GM18951 (cell line): Measurements from ENCODE around the gene LIPA.
"Not testable (repeated sequence)": the region's sequence is repeated elsewhere in the genome, so short reads cannot be mapped to it uniquely, and the experiment has no call there.

Experiments used
- POLR2A ChIP-seq: IDR thresholded peaks from 4 replicates; pipeline ENCODE4 v1.6.1; 2011; ENCODE audit warnings: mild to moderate bottlenecking; ENCODE audit not compliant: insufficient read length, insufficient read depth; ENCODE audit errors: extremely low read depth
- in situ Hi-C: fragments of 300-500 bp; cut with MboI; formaldehyde crosslinking; loops from one replicate; pipeline ENCODE4 v1.12.0; 2022; ENCODE audit warnings: low sequenced_read_pairs, mixed read lengths, inconsistent platforms; ENCODE audit not compliant: unreplicated experiment

The LIPA gene

DNA sequence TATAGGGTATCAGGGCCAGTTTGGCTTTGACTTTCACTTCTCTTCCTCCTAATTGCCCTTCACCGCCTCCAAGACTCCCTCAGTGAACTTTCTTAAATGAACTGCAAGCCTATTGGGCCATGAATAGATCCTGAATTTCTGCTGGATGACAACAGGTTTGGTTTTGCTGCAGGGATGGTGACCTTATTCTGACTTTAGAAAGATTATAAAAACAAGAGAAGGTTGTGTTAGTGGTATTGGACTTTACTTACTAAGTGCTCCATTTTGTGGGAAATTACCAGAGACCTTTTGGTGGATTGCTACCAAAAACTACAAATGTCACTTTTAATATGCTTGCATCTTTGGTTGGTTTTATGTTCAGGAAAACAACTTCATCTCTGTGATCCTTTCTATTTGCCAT is 11.5 kb upstream of the LIPA start:
- in situ Hi-C loops: no loop called here
- TF ChIP-seq POLR2A: no peak

GRCh38 chr10:89262086-89263051 is 10.8 kb upstream of the LIPA start:
- TF ChIP-seq POLR2A: no peak
- in situ Hi-C loops: no loop called here

DNA sequence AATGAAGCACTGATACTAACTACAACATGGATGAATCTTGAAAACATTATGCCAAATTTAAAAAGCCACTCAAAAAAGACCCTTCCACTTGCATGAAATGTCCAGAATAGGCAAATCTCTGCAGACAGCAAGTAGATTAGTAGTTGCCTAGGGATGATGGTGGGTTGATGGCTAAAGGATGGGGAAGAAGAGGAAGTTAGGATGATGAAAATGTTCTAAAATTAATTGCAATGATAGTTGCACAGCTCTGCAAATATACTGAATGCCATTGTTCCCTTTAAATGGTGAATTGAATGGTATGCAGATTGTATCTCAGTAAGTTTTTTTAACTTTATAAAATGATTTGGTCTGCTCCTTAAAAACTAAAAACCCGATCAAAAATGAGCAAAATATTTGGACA is 7.3 kb upstream of the LIPA start:
- no peak for TF ChIP-seq POLR2A
- in situ Hi-C loops: loop anchor here (10.0 kb wide), 1 partner anchor 306 kb away; no protein-coding TSS in a partner anchor

- no peak for TF ChIP-seq POLR2A
- in situ Hi-C loops: loop anchor here (10.0 kb wide), 1 partner anchor 307 kb away; no protein-coding TSS in a partner anchor
These were observed 6.0 kb upstream of the LIPA start for GRCh38 chr10:89257581-89257980.

GRCh38 chr10:89256962-89257361 is 5.4 kb upstream of the LIPA start:
- in situ Hi-C loops: loop anchor here (10.0 kb wide), 1 partner anchor 308 kb away; no protein-coding TSS in a partner anchor
- TF ChIP-seq POLR2A: no peak

GRCh38 chr10:89256340-89256739 is 4.8 kb upstream of the LIPA start:
- TF ChIP-seq POLR2A: no peak
- in situ Hi-C loops: loop anchor here (10.0 kb wide), 1 partner anchor 308 kb away; no protein-coding TSS in a partner anchor

DNA sequence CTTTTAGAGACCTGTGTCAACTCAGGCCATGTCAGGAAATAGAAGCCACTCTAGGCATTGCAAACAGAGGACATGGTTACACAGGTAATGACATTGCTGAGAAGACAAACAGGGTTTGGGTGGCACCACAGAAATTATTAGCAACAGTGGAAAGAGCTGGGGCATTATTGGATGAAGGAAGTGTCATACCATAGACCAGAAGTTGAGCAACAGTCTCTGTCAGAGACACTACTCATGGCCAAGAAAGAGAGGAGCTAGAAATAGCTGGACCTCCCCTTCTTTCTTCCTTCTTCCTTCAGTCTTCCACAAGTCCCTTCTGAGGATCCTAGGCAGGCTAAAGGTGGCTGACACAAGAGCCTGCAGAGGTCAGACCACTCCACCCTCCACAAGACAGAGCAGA is 4.2 kb upstream of the LIPA start:
- in situ Hi-C loops: loop anchor here (10.0 kb wide), 1 partner anchor 309 kb away; no protein-coding TSS in a partner anchor
- TF ChIP-seq POLR2A: no peak

DNA sequence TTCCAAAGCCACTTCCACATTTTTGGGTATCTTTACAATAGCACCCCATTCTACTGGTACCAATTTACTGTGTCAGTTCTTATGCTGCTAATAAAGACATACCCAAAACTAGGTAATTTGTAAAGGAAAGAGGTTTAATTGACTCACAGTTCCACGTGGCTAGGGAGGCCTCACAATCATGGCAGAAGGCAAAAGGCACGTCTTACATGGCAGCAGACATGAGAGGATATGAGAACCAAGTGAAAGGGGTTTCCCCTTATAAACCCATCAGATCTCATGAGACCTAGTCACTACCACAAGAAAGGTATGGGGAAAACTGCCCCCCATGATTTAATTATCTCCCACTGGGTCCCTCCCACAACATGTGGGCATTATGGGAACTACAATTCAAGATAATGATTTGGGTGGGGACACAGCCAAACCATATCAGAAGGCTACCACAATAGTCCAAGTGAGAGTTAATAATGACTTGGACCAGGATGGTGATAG is 3.6 kb upstream of the LIPA start:
- in situ Hi-C loops: loop anchor here (10.0 kb wide), 1 partner anchor 310 kb away; no protein-coding TSS in a partner anchor

DNA sequence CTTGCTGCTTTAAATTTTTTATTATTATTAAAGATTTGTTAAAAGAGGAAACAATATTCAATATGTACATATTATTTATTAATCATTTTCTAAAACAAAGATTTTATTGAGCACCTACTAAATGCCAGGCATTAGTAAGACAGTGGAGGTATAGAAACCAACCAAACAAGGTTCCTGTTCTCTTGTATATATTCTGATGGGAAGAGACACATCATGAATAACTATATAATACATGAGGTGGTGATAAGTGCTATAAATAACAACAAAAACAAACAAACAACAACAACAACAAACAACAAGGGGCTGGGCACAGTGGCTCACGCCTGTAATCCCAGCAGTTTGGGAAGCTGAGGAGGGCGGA is 630 bp upstream of the LIPA start:
- in situ Hi-C loops: loop anchor here (10.0 kb wide), 1 partner anchor 313 kb away; no protein-coding TSS in a partner anchor
- no peak for TF ChIP-seq POLR2A

GRCh38 chr10:89250865-89251408 is 638 bp downstream of the LIPA start:
- TF ChIP-seq POLR2A: no peak
- in situ Hi-C loops: loop anchor here (10.0 kb wide), 1 partner anchor 314 kb away; no protein-coding TSS in a partner anchor

DNA sequence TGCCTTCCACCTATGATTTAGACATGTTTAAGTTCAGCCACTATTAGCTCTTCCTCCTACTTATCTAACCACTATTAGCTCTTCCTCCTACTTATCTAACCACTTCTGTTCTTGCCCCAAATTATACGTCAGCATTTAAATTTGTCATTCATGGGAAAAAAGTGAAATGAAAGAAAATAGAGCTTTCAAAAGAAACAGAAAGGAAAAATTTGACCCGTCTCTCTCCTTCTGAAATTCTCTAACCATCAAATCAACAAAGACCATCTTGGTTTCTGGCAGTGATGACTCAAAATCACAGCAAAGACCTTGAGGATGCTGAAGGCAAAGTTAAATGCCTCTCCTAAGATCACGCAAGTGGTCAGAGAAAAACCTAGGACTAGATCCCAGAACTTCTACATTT is 2.6 kb downstream of the LIPA start:
- no peak for TF ChIP-seq POLR2A
- in situ Hi-C loops: no loop called here

DNA sequence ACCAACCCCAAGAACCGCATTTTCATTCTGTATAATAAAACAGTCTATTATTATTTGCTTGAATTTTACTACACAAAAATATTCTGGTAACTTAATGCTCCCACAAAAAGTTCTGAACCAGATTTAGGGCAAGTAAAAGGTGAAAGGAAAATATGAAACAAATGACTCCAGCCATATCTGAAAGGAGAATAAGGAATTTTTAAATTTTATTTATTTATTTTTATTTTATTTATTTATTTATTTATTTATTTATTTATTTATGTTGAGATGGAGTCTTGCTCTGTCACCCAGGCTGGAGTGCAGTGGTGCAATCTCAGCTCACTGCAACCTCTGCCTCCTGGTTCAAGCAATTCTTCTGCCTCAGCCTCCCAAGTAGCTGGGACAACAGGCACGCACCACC is 4.0 kb downstream of the LIPA start:
- in situ Hi-C loops: not testable (repeated sequence)

DNA sequence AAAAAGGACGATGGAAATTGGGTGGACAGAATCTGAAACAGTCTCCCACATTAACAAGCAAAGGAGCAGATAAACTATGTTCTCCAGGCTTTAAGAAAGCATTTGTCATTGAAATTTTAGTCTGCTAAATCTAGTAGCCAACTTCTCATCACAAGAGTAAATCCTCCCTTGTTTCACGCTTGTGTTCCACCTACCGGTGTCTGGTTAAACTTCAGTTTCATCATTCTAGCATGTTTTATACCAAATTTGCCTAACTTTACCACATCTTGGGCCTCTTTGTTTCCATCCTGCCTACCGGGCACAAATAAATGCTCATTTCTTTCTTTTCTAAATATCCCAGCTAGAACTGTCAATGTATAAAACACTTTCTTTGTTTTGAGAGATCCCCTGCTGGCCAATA is 5.8 kb downstream of the LIPA start:
- in situ Hi-C loops: no loop called here
- no peak for TF ChIP-seq POLR2A
